MM.1S (cell line): ENCODE results near the gene BMPER.

Experiments used
- DNase-seq: peaks from one replicate; pipeline ENCODE4 v3.0.0-alpha.2; 2015
- H2AFZ ChIP-seq: fragments of 300-600 bp; sonication (generic); 2 replicates; pipeline ENCODE4 v1.6.0; 2016; ENCODE audit warnings: antibody characterized with exemption, low read length
- H3F3A ChIP-seq: fragments of 300-600 bp; sonication (generic); 2 replicates; pipeline ENCODE4 v1.6.1; 2016; ENCODE audit warnings: mild to moderate bottlenecking, antibody characterized with exemption, low read length, moderate library complexity, mixed read lengths; ENCODE audit not compliant: insufficient read depth
- H3K27ac ChIP-seq: fragments of 300-600 bp; sonication (generic); 2 replicates; pipeline ENCODE4 v1.5.1; 2016; ENCODE audit warnings: mild to moderate bottlenecking, low read length
- H3K27me3 ChIP-seq: fragments of 300-600 bp; sonication (generic); replicated peaks from 2 replicates; pipeline ENCODE4 v1.6.0; 2016; ENCODE audit warnings: low read length; ENCODE audit not compliant: insufficient read depth
- H3K36me3 ChIP-seq: fragments of 300-600 bp; sonication (generic); replicated peaks from 2 replicates; pipeline ENCODE4 v1.6.1; 2016; ENCODE audit warnings: mild to moderate bottlenecking, low read length, mixed read lengths; ENCODE audit not compliant: insufficient read depth
- H3K4me1 ChIP-seq: fragments of 300-600 bp; sonication (generic); 2 replicates; pipeline ENCODE4 v1.6.1; 2016; ENCODE audit warnings: low read length, mixed read lengths
- H3K4me2 ChIP-seq: fragments of 300-600 bp; sonication (generic); 2 replicates; pipeline ENCODE4 v1.6.0; 2016; ENCODE audit warnings: low read depth, low read length
- H3K4me3 ChIP-seq: fragments of 300-600 bp; sonication (generic); 2 replicates; pipeline ENCODE4 v1.5.1; 2016; ENCODE audit warnings: low read length, mixed read lengths
- H3K79me2 ChIP-seq: fragments of 300-600 bp; sonication (generic); 2 replicates; pipeline ENCODE4 v1.6.1; 2016; ENCODE audit warnings: mixed run types, low read length, mixed read lengths
- H3K9ac ChIP-seq: fragments of 300-600 bp; sonication (generic); 2 replicates; pipeline ENCODE4 v1.6.1; 2016; ENCODE audit warnings: low read length, mixed read lengths
- H3K9me2 ChIP-seq: fragments of 300-600 bp; sonication (generic); replicated peaks from 2 replicates; pipeline ENCODE4 v1.6.1; 2016; ENCODE audit warnings: mild to moderate bottlenecking, low read length, mixed read lengths; ENCODE audit not compliant: insufficient read depth
- H3K9me3 ChIP-seq: fragments of 300-600 bp; sonication (generic); replicated peaks from 2 replicates; pipeline ENCODE4 v1.6.1; 2016; ENCODE audit warnings: mild to moderate bottlenecking, low read length, mixed read lengths; ENCODE audit not compliant: insufficient read depth
- H4K20me1 ChIP-seq: fragments of 300-600 bp; sonication (generic); 2 replicates; pipeline ENCODE4 v1.6.1; 2016; ENCODE audit warnings: mild to moderate bottlenecking, low read length, moderate library complexity, mixed read lengths; ENCODE audit not compliant: insufficient read depth
- EZH2 ChIP-seq: fragments of 300-600 bp; sonication (generic); optimal IDR thresholded peaks from 2 replicates; pipeline ENCODE3; 2017; ENCODE audit warnings: low read depth, mild to moderate bottlenecking, antibody characterized with exemption, low read length, mixed read lengths
- EZH2phosphoT487 ChIP-seq: fragments of 300-600 bp; sonication (generic); IDR thresholded peaks from 2 replicates; pipeline ENCODE4 v1.6.1; 2018; ENCODE audit warnings: antibody characterized with exemption, low read length
- TF ChIP-seq, protein P1 (sequence below): fragments of 300-600 bp; sonication (generic); IDR thresholded peaks from 2 replicates; pipeline ENCODE4 v1.5.1; 2016; ENCODE audit warnings: antibody characterized with exemption, low read length, mixed read lengths

Gene BMPER

DNA sequence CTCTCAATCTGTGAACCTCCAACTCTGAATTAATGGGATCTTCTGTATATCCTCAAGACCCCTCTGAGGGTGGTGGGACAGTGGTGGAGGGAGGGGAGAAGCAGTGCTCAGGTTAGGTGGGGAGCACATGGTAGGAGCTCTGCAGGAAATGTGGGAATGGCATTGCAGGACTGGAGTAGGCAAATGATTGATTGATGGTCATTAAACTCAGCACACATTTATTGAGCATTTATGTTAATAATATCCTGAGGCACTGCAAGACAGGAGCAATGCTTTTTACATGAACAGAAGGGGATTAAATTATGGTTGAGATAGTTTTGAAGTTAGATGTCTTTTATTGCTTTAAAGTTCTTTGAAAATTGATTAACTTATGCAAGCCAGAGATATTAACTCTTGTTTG, 14.1 kb downstream of the BMPER start:
- Histone ChIP-seq H3K27ac (no peak overlapping the region), H3K4me1 (no peaks in the 10 kb centered on the region), H3K36me3 (no peaks in the 10 kb centered on the region), H3K79me2 (no peaks in the 10 kb centered on the region), H3K9me2 (no peaks in the 10 kb centered on the region), H3F3A (no peaks in the 10 kb centered on the region), H3K4me3 (no peak overlapping the region), H3K4me2 (no peak overlapping the region), H2AFZ (no peak overlapping the region), H3K27me3 (no peaks in the 10 kb centered on the region), H4K20me1 (no peaks in the 10 kb centered on the region), H3K9me3 (no peaks in the 10 kb centered on the region), H3K9ac (no peak overlapping the region)
- no peak for DNase-seq
- TF ChIP-seq EZH2phosphoT487 (no peak), EZH2 (no peak)
- TF ChIP-seq, protein P1, sequence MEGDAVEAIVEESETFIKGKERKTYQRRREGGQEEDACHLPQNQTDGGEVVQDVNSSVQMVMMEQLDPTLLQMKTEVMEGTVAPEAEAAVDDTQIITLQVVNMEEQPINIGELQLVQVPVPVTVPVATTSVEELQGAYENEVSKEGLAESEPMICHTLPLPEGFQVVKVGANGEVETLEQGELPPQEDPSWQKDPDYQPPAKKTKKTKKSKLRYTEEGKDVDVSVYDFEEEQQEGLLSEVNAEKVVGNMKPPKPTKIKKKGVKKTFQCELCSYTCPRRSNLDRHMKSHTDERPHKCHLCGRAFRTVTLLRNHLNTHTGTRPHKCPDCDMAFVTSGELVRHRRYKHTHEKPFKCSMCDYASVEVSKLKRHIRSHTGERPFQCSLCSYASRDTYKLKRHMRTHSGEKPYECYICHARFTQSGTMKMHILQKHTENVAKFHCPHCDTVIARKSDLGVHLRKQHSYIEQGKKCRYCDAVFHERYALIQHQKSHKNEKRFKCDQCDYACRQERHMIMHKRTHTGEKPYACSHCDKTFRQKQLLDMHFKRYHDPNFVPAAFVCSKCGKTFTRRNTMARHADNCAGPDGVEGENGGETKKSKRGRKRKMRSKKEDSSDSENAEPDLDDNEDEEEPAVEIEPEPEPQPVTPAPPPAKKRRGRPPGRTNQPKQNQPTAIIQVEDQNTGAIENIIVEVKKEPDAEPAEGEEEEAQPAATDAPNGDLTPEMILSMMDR, result no peak

DNA sequence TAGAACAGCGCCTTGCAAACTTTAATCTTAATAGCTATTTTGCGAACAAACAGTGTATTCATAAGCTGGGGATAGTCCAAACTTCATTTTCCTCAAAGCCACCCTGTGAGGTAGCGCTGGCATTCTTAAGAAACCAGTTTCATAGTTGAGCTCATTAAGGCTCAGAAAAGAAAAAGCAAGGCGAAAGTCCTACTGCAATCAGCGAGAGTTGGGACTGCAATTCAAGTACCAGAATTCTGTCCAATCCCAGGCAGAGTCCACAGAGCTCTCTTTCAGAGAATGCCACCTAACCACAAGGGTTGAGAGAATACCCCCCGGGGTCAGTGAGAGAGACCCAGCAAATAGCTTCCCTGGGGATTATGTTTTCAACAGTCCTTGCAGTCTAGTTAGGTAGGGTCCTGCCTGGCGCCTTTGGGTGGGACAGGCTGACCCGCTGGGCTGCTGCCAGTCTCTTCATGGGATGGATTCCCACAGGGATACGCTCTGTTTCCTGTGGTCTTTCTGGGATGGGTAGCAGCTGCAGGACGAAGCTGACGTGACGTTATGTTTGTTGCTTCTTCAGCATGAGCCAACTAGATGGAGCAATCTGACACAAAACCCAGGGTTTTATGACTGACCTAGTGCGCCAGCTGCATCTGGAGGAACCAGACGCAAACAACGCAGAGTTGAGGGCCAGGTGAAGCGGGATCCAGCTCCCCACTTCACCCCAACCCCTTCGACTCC, 16.0 kb downstream of the BMPER start:
- Histone ChIP-seq H3K4me1 (no peaks in the 10 kb centered on the region), H3K4me3 (no peak overlapping the region), H3K9me2 (no peaks in the 10 kb centered on the region), H3K4me2 (no peak overlapping the region), H3K79me2 (no peaks in the 10 kb centered on the region), H2AFZ (no peak overlapping the region), H3K36me3 (no peaks in the 10 kb centered on the region), H3K27me3 (no peaks in the 10 kb centered on the region), H3K27ac (no peak overlapping the region), H3K9ac (no peak overlapping the region), H3F3A (no peaks in the 10 kb centered on the region), H3K9me3 (no peaks in the 10 kb centered on the region), H4K20me1 (no peaks in the 10 kb centered on the region)
- DNase-seq, result no peak
- TF ChIP-seq, protein P1, result no peak
- TF ChIP-seq EZH2 (no peak), EZH2phosphoT487 (no peak)

DNA sequence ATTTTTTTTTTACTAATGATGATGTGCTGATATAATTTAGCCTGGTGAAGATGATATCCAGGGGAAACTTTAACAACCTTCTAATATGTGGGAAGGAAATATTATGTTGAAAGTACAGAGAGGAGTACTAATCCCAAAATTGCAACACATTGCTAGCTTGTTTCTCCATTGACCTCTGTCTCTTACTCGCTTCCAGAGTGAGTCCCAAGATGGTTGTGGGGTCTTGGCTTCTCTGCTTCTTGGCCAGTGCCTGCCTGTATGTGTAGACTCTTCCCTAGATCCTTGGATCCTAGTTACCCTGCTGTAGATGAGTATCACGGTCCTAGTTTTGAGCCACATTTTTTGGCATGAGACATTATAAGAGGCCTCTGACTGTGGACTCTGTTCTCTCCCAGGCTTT, 17.5 kb downstream of the BMPER start:
- no peak overlapping the region for H3K4me2 ChIP-seq
- no peaks in the 10 kb centered on the region for H3K36me3 ChIP-seq

More for the DNA sequence above, 17.5 kb downstream of the BMPER start:
- Histone ChIP-seq H3K9me2 (no peaks in the 10 kb centered on the region), H3F3A (no peaks in the 10 kb centered on the region), H3K27me3 (no peaks in the 10 kb centered on the region), H3K4me1 (no peaks in the 10 kb centered on the region), H3K27ac (no peak overlapping the region), H3K79me2 (no peaks in the 10 kb centered on the region), H3K4me3 (no peak overlapping the region), H3K9ac (no peak overlapping the region), H2AFZ (no peak overlapping the region), H4K20me1 (no peaks in the 10 kb centered on the region), H3K9me3 (no peaks in the 10 kb centered on the region)
- TF ChIP-seq, protein P1, result no peak
- no peak for DNase-seq
